Transverse colon (tissue), 4 donors: ENCODE results near the gene TEK.

ENCODE experiments used
- CTCF ChIP-seq, 5 experiments: fragments of 200-600 bp in 3 of 5; fragments of 450-650 bp in 2 of 5; sonication (generic) in 3 of 5; IDR thresholded peaks; 1 replicate in 2 of 5; 2 replicates in 3 of 5; pipeline ENCODE4 v1.5.1; 2016 to 2017; ENCODE audit warnings: antibody characterized with exemption in 5 of 5, inconsistent platforms in 3 of 5, mild to moderate bottlenecking in 2 of 5, moderate library complexity in 1 of 5
- EP300 ChIP-seq: sonication (generic); formaldehyde crosslinking; IDR thresholded peaks from one replicate; pipeline ENCODE4 v1.6.1; 2017; ENCODE audit warnings: antibody characterized with exemption, low read depth
- POLR2A ChIP-seq: fragments of 450-650 bp; IDR thresholded peaks from one replicate; pipeline ENCODE4 v1.6.1; 2016; ENCODE audit warnings: antibody characterized with exemption, mild to moderate bottlenecking, moderate library complexity
- POLR2AphosphoS5 ChIP-seq, 3 donors: sonication (generic); formaldehyde crosslinking; IDR thresholded peaks; one replicate each; pipeline ENCODE4 v1.6.1; 2016; ENCODE audit warnings: antibody characterized with exemption in 3 of 3

GRCh38 chr9:27065288-27065687 lies 43.7 kb upstream of the TEK start:
- no peak for TF ChIP-seq CTCF (IDR thresholded peaks at IDR 0.05)
- no peak for TF ChIP-seq EP300
- no peak for TF ChIP-seq POLR2A
- TF ChIP-seq POLR2AphosphoS5 (IDR thresholded peaks at IDR 0.05), result no peak
